SK-N-DZ (cell line): Measurements from ENCODE around the gene FXYD4.
A peak's percentile ranks its signal among the peaks of the same experiment; 100 is the strongest.

Source experiments
- DNase-seq: peaks from one replicate; pipeline ENCODE4 v3.0.0-alpha.2; 2015; ENCODE audit warnings: low spot score

FXYD4 gene

GRCh38 chr10:43395571-43396060 is 24.2 kb downstream of the FXYD4 start:
- DNase-seq: no peak

- no peak for DNase-seq
Observed at GRCh38 chr10:43396061-43396927, 24.9 kb downstream of the FXYD4 start.

DNA sequence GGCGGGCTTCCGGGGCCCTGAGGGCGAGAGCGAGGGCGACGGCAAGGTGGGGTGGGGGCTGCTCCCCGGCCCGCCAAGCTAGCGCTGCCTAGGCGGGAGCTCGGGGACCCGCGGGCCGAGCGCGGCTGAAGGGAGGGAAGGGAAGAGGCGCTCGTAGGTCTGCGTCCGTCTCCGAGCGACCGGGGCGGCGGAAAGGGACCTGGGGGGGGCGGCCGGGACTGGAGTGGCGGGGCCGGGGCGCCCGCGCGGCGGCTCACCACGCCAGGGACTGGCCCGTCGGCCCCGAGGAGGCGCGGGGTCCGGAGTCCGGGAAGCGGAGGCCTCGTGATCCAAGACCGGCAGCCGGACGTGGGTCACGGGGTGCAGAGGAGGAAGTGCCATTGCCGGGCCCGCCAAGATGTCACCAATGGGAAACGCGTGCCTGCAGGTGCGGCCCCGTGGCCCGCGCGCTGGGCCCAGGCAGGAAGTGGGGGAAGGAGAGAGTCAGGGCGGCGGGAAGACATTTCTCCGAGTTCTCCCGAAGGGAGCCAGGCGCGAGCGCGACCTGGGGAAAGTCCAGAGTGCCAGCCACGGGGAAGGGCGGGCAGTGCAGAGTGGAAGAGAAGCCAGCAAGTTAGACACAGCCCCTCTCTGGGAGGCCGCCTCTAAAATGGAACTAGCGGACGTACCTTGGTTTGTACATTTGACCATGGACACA is 25.6 kb downstream of the FXYD4 start:
- DNase-seq: no peak

DNA sequence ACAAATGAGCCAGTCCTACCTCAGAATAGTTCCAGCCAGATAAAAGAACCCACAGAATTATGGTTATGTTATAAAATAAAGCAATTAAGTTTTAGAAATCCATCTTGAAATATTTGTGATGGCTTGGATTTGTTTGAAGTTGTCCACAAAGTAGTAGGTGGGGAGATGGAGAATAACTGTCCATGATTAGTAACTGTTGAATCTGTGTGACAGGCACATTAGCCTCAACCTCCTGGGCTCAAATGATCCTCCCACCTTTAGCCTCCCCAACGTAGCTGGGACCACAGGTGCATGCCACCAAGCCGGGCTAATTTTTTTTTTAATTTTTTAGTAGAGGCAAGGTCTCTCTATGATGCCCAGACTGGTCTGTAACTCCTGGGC is 27.5 kb downstream of the FXYD4 start:
- DNase-seq: no peak

GRCh38 chr10:43399320-43400310 is 28.2 kb downstream of the FXYD4 start:
- DNase-seq: no peak

GRCh38 chr10:43401627-43402026 is 30.2 kb downstream of the FXYD4 start:
- no peak for DNase-seq

- DNase-seq: no peak
Observed at GRCh38 chr10:43402176-43402575, 30.7 kb downstream of the FXYD4 start.

DNA sequence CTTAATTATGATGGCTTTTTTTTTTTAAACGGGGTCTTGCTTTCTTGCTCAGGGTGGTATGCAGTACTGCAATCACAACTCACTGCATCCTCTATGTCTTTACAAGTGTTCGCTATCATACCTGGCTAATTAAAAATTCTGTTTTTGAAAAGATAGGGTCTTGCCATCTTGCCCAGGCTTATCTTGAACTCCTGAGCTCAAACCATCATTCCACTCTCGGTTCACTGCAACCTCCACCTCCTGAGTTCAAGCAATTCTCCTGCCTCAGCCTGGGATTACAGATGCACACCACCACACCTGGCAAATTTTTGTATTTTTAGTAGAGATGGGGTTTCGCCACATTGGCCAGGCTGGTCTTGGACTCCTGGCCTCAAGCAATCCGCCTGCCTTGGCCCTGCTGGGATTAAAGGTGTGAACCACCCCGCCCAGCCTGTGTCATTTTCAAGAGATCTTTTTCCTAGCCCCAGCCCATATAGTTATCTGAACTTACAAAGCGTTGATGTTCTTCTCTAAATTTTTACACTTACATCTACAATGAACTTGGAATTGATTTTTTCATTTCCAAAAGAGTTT is 31.5 kb downstream of the FXYD4 start:
- no peak for DNase-seq

DNA sequence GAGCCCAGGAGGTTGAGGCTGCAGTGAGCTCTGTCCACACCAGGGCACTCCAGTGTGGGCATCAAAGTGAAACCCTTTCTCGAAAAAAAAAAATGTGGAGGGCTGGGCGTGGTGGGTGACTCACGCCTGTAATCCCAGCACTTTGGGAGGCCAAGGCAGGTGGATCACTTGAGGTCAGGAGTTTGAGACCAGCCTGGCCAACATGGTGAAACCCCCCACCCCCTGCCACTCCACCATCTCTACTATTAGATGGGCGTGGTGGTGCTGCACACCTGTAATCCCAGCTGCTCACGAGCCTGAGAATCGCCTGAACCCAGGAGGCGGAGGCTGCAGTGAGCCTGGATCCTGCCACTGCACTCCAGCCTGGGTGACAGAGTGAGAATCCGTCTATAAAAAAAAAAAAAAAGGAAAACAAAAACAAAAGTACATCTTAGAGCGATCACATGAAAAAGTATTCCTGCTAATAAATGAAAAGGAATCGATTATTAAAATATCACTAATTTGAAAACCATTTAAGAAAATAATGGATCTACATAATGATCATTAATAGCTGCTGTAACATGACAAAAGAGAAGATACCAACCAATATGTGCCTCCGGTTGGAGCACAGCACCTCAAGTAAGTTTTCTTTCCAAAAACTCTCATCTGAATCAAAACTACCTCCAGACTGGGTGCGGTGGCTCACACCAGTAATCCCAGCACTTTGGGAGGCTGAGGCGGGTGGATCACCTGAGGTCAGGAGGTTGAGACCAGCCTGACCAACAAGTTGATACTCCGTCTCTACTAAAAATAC is 32.7 kb downstream of the FXYD4 start:
- DNase-seq: no peak

DNA sequence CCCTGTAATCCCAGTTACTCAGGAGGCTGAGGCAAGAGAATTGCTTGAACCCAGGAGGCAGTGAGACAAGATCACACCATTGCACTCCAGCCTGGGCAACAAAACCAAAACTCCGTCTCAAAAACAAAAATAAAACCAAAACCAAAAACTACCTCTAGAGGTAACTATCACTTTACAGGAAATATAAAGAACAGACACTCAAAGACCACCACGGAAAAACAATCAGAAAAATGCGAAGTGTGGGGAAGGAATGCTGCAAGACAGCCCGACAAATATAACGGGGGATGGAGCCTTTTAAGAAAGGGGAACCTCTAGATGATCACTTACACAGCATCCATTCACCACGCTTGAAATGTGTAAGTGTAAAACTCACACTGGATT is 33.3 kb downstream of the FXYD4 start:
- no peak for DNase-seq

- DNase-seq: peak; percentile 29
Observed at GRCh38 chr10:43407148-43407575, 35.7 kb downstream of the FXYD4 start.

DNA sequence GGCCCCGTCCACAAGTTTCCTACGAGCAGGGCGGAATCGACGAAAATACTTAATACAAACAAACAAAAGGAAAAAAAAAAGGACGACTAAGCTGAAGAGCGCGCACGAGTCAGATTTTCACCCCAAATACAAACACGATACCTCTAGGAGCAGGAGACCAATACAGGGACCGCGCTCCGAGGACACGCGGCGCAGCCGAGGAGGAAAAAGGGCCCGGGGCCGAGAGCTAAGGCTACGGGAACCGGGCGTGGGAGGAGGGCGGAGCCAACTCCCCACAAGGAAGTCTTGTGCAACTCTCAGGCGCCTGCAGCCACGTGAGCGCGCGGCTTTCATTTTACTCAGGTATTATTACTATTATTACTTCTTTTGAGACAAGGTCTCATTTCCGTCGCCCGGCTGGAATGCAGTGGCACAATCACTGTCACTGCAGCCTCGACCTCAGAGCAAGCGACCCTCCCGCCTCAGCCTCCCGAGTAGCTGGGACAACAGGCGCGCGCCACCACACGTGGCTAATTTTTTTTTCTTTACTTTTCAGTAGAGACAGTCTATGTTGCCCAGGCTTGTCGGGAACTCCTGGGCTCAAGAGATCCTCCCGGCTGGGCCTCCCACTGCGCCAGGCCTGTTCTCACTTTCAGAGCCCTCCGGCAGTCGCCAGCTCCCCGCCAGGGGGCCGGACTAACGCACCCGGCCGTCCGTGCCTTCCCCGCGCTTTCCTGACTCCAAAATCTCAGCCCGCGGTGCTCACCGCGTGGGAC is 36.3 kb downstream of the FXYD4 start:
- peak; percentile 79 for DNase-seq

GRCh38 chr10:43408331-43408709 is 36.9 kb downstream of the FXYD4 start:
- no peak for DNase-seq

- DNase-seq: peak; percentile 96
Observed at GRCh38 chr10:43408710-43409384, 37.4 kb downstream of the FXYD4 start, which contains the start of gene HNRNPF. Gene HNRNPF (minus strand): TSS chr10:43409186. CDS start chr10:43387884, 21,302 bp downstream.

DNA sequence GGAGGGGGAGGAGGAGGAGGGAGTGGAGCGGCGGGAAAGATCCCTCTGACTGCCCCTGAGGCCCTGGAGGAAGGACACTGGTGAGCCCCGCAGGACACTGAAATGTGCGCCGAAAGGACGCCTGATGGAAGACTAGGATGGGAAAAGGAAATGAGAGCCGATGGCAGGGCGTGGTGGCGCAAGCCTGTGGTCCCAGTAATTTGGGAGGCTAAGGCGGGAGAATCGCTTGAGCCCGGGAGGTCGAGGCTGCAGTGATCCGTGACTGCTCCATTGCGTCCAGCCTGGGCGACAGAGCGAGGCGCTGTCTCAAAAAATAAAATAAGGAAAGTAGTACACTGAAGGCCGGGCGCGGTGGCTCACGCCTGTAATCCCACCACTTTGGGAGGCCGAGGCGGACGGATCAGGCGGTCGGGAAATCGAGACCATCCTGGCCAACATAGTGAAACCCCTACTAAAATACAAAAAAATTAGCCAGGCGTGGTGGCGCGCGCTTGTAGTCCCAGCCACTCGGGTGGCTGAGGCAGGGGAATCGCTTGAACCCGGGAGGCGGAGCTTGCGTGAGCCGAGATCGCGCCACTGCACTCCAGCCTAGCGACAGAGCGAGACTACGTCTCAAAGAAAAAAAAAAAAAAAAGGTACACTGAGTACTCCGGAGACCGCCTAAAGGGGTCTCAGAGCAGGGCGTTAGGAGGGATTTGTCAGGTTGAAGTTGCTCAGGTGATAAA is 38.1 kb downstream of the FXYD4 start:
- peak; percentile 67 for DNase-seq

GRCh38 chr10:43410345-43410744 is 38.9 kb downstream of the FXYD4 start:
- no peak for DNase-seq

DNA sequence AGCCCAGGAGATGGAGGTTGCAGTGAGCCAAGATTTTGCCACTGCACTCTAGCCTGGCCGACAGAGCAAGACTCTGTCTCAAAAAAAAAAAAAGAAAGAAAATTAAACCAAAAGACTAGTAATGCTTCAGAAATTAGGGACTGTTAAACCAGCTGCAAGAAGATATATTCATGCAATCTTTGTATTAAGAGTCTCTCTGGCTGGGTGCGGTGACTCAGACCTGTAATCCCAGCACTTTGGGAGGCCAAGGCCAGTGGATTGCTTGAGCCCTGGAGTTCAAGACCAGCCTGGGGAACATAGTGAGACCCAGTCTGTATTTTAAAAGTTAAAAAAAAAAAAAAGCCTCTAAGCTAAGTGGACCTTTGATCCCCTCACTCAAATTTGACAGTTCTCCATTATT is 40.1 kb downstream of the FXYD4 start:
- no peak for DNase-seq

DNA sequence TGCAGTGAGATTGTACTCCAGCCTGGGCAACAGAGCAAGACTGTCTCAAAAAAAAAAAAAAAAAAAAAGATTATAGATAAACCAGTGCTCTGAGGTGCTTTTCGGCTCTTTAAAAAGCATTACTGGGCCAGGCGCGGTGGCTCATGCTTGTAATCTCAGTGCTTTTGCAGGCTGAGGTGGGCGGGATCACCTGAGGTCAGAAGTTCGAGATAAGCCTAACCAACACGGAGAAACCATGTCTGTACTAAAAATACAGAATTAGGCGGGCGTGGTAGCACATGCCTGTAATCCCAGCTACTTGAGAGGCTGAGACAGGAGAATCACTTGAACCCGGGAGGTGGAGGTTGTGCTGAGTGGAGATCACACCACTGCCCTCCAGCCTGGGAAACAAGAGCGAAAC is 44.1 kb downstream of the FXYD4 start:
- DNase-seq: no peak
